Ascending aorta (tissue), 2 donors: ENCODE data around the gene ARGLU1. TPM values are rescaled to one million over a fixed set of nuclear protein-coding genes. Genes with fewer than 3 reads are reported as not detected.
A peak's percentile ranks its signal among the peaks of the same experiment; 100 is the strongest.

Experiments
- DNase-seq, 2 donors: peaks; one replicate each; pipeline ENCODE4 v3.0.0-alpha.2; 2019; ENCODE audit warnings: low spot score in 2 of 2
- H3K27ac ChIP-seq, 2 donors: fragments of 200-600 bp; sonication (generic); one replicate each; pipeline ENCODE4 v1.5.1; 2016 to 2017; ENCODE audit warnings: mild to moderate bottlenecking in 1 of 2
- H3K27me3 ChIP-seq: fragments of 200-600 bp; sonication (generic); one replicate; pipeline ENCODE4 v1.5.1; 2017
- H3K36me3 ChIP-seq, 2 donors: fragments of 200-600 bp; sonication (generic); one replicate each; pipeline ENCODE4 v1.5.1; 2016
- H3K4me1 ChIP-seq, 2 donors: fragments of 200-600 bp; sonication (generic); one replicate each; pipeline ENCODE4 v1.5.1; 2016 to 2017; ENCODE audit warnings: mild to moderate bottlenecking in 1 of 2
- H3K4me3 ChIP-seq, 2 donors: fragments of 200-600 bp; sonication (generic); one replicate each; pipeline ENCODE4 v1.5.1; 2016 to 2017; ENCODE audit warnings: mild to moderate bottlenecking in 1 of 2
- H3K9me3 ChIP-seq, 2 donors: fragments of 200-600 bp; sonication (generic); one replicate each; pipeline ENCODE4 v1.5.1; 2016
- intact Hi-C: fragments of 100-400 bp; cut with DNase I; formaldehyde crosslinking; loops from one replicate; pipeline ENCODE4 v1.15.1; 2023
- total RNA-seq: library from RNA; depleted of rRNA; stranded (reverse); fragments of >200 nt; gene quantifications from one replicate; pipeline ENCODE4 v1.1.0, GENCODE V29; 2016
- TF ChIP-seq, protein P1 (sequence below), 3 experiments: fragments of 200-600 bp in 2 of 3; fragments of 450-650 bp in 1 of 3; sonication (generic) in 2 of 3; IDR thresholded peaks; one replicate each; pipeline ENCODE4 v1.5.1; 2016 to 2019; ENCODE audit warnings: antibody characterized with exemption in 3 of 3, mild to moderate bottlenecking in 1 of 3, moderate library complexity in 1 of 3

Gene ARGLU1
- total RNA-seq, 1 donor from 2014 or later: 79.7 TPM

- H3K4me1 ChIP-seq: peaks cover 9 to 25% of the 10 kb centered on the region in 2 donors
- H3K27me3 ChIP-seq: no peaks in the 10 kb centered on the region
- H3K4me3 ChIP-seq: peak overlapping the region in 1 of 2 donors; percentile 57
- intact Hi-C loops: loop anchor here (2.0 kb wide), 1 partner anchor 21 kb away; no protein-coding TSS in a partner anchor
- TF ChIP-seq, protein P1, sequence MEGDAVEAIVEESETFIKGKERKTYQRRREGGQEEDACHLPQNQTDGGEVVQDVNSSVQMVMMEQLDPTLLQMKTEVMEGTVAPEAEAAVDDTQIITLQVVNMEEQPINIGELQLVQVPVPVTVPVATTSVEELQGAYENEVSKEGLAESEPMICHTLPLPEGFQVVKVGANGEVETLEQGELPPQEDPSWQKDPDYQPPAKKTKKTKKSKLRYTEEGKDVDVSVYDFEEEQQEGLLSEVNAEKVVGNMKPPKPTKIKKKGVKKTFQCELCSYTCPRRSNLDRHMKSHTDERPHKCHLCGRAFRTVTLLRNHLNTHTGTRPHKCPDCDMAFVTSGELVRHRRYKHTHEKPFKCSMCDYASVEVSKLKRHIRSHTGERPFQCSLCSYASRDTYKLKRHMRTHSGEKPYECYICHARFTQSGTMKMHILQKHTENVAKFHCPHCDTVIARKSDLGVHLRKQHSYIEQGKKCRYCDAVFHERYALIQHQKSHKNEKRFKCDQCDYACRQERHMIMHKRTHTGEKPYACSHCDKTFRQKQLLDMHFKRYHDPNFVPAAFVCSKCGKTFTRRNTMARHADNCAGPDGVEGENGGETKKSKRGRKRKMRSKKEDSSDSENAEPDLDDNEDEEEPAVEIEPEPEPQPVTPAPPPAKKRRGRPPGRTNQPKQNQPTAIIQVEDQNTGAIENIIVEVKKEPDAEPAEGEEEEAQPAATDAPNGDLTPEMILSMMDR (IDR thresholded peaks at IDR 0.05): no peak
- H3K36me3 ChIP-seq: peaks cover 0 to 11% of the 10 kb centered on the region in 2 donors
- H3K9me3 ChIP-seq: no peaks in the 10 kb centered on the region
- H3K27ac ChIP-seq: peak overlapping the region; percentile 45 to 71
- DNase-seq: no peak
These were observed 74.3 kb downstream of the ARGLU1 start for GRCh38 chr13:106493533-106494220.

DNA sequence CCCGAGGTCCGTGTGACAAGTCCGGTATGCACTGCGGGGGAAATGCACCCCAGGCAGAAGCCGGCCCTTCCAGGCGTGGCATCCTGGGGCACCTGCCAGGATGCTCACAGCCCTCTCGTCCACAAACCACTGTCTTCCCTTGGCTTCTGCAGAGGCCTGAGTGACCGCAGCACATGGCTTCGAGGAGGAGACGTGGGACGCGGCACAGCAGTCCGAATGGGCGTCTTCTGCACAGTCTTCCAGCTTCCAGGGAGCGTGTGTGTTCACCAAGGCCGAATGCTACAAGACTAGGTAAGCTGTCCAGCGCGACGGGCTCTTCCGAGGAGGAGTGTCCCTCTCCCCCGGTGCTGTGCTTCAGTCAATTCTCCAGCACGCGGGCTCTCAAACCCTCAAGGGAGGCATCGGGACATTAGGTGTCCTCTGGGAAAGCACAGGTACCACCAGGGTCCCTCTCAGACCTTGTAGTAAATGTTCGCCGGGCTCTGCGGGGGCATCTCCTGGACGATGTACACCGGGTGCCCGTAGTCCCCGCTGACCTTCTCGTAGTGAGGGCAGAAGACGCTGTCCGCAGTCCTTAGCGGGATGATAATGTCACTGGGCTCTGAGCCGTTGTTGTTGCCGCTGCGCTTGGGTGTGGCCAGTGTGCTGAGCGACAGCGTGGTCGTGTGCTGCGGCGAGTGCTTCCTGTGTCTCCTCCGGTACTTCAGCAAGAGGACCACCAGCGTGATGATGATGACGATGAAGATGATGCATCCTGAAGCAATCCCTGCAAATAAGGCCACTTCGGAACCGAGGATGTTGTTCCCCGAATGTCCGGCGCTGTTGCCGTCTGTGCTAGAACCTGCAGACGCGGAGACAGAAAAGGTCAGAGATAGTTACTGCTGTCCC is 75.1 kb downstream of the ARGLU1 start:
- Histone ChIP-seq H3K9me3 (no peaks in the 10 kb centered on the region), H3K4me3 (peak overlapping the region in 1 of 2 donors; percentile 57), H3K36me3 (peaks cover 0 to 11% of the 10 kb centered on the region in 2 donors), H3K27me3 (no peaks in the 10 kb centered on the region), H3K27ac (peak overlapping the region; percentile 45 to 71), H3K4me1 (peaks cover 6 to 20% of the 10 kb centered on the region in 2 donors)
- TF ChIP-seq, protein P1 (IDR thresholded peaks at IDR 0.05): no peak
- no peak for DNase-seq
- intact Hi-C loops: loop anchor here (2.0 kb wide), 1 partner anchor 20 kb away; no protein-coding TSS in a partner anchor

DNA sequence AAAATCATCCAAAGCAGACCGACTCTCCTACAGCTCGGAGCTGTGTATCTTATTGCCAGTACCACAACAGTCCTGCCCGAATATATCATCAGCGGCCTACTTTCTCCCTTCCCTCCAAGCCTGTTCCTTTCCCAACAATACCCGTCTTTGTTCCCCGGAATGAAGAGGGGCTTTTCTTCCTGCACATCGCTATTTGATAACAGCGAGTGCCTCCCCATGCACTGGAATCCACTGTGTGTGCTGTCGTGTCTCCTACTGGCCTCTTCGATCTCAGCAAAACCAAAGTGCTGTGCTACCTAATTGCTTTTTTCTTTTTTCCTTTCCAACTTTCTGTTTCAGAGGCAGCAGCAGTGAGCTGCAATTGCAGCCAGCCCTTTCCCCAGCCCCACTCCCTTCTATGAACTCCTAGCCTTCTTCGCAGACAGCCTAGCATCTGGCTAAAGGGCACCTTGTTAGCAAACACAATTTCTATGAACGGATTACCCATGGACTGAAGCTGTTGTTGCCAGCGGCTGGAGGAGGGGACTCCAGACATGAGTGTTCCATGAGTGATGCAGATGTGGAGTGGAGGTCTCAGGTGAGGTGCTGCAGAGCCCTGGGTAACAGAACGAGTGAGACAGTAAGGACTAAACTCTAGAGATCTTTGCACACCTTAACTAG is 75.9 kb downstream of the ARGLU1 start:
- Histone ChIP-seq H3K9me3 (no peaks in the 10 kb centered on the region), H3K4me3 (peak overlapping the region; percentile 13 to 57), H3K27ac (peak overlapping the region; percentile 55 to 71), H3K4me1 (peaks cover 6 to 22% of the 10 kb centered on the region in 2 donors), H3K27me3 (no peaks in the 10 kb centered on the region), H3K36me3 (peaks cover 0 to 11% of the 10 kb centered on the region in 2 donors)
- intact Hi-C loops: loop anchor here (2.0 kb wide), 1 partner anchor 19 kb away; no protein-coding TSS in a partner anchor
- TF ChIP-seq, protein P1 (IDR thresholded peaks at IDR 0.05): no peak
- no peak for DNase-seq

Other genes starting within 250 kb of the ARGLU1 start
- 38.0 TPM for gene EFNB2, start 32.5 kb downstream of the ARGLU1 start, total RNA-seq